OCI-M2 (cell line): ENCODE measurements around the gene PDE4A.
A peak's percentile ranks its signal among the peaks of the same experiment; 100 is the strongest.

Experiments used
- DNase-seq: peaks from one replicate; lab custom pipeline; 2025; ENCODE audit not compliant: unreplicated experiment; lab: John Stamatoyannopoulos, UW

The PDE4A gene

GRCh38 chr19:10505583-10506229, 85.4 kb downstream of the PDE4A start:
- DNase-seq, result no peak

DNA sequence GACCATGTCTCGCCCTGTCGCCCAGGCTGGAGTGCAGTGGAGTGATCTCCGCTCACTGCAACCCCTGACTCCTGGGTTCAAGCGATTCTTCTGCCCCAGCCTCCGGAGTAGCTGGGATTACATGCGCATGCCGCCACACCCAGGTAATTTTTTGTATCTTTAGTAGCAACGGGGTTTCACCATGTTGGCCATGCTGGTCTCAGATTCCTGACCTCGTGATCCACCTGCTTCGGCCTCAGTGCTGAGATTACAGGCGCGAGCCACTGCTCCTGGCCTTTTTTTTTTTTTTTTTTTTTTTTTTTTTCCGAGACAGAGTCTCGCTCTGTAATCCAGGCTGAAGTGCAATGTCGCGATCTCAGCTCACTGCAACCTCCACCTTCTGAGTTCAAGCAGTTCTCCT, 87.7 kb downstream of the PDE4A start:
- DNase-seq, result no peak

DNA sequence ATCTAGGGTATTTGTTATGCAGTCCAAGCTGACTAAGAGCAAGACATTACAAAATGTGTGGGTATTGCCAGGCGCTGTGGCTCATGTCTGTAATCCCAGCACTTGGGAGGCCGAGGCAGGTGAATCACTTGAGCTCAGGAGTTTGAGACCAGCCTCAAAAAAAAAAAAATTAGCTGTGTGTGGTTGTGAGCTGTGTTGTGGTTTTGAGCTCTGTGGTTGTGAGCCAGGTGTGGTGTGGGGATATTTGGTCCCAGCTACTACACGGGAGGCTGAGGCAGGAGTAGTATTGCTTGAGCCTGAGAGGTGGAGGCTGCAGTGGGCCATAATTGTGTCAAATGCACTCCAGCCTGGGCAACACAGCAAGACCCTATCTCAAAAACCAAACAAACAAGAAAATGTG, 88.4 kb downstream of the PDE4A start:
- DNase-seq, result no peak

DNA sequence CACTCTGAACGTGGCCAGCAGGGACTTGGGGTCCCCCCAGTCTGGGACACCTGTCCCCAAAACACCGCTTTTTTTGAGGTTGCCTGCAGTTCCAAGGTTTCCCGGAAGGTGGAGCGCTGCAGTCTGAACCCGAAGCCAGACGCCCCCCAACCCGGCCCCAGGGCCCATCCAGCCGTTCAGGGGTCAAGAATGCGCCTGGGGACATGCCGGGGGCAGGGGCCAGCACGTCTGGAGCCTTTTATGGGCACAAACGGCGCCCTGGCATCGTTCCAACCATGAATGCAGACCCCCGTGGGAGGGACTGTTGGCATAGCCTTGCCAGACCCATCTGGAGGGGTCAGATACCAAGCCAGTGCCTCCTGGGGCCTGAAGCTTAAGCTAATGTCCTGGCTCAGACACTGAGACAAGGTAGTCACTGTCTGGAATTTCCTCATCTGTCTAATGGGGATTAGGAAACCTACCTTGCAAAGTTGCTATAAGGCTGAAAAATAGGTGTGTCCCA, 90.0 kb downstream of the PDE4A start:
- DNase-seq, result peak; percentile 95

GRCh38 chr19:10513223-10513622, 92.9 kb downstream of the PDE4A start:
- DNase-seq, result no peak

DNA sequence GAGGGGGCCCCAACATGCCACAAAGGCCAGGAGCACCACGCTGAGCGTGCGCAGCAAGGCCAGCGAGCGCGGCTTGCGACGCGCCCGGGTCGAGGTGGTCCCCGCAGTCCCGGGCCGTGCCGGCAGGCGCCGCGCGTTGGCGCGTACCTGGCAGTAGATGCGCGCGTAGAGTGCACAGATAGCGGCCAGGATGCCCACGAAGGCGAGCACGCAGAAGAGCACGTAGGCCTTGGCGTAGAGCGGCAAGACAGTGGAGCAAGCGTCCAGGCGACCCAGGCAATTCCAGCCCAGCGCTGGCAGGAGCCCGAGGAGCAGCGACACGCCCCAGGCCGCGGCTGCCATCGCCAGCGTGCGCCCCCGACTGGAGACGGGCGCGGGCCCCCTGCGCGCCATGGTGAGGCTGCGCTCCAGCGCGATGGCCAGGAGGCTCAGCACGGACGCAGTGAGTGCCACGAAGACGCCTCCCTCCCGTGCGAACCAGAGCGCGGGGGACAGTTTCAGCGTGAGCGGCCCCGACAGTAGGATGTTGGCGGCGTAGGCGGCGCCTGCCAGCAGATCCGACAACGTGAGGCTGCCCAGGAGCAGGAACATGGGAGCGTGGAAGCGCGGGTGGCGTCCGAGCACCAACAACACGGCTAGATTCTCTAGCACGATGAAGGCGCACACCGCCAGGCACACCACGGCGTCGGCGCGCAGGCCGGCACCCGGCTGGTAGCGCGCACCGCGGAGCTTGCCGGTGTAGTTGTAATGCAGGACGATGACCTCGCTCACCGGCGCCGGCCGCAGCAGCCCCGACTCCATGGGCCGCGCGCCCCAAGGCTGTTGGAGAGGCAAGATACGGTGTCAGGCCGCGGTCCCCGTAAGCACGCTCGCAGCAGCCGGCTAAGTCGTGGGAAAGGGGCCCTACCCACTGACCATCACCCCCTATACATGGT, 94.1 kb downstream of the PDE4A start:
- DNase-seq, result no peak

DNA sequence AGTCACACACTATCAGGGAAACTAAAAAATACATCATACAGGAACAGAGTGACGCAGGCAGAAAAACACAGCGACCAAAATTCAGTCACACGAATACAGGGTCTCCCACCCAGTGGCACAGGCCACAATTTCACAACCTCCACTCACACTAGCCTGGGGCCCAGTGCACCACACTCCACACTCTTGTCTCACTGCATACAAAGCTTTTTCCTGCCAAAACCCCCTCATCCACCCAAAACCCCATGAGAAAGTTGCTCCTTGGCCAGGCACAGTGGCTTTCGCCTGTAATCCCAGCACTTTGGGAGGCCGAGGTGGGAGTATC, 95.7 kb downstream of the PDE4A start:
- no peak for DNase-seq

DNA sequence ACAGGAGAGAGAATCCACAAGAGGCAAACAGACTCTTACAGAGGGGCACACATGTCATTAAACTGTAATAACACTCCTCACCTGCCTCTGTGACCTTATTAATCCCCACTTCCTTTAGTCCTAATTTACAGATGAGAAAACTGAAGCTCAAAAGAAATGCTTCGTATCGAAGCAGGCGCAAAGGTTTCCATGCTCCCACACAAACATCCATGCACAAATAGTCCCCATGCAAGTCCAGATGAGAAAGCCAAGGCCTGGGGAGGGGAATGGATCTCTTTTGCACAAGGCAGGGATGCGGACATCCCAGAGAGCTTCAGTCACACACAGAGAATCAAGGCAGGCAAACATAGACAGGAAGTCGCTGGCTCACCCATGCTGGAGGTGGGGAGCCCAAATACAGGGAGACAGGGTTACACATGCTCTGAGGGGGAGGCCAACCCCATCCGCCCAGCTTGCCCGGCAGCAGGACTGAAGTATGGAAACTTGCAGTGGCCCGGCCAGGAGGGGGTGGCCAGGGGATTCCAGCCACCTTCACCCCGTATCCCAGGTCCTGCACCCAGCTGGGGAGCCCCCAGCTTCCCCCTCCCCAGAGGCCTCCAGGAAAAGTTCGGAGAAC, 96.4 kb downstream of the PDE4A start:
- no peak for DNase-seq

GRCh38 chr19:10517361-10517759, 97.0 kb downstream of the PDE4A start, which contains the start of gene S1PR5:
TSS of gene S1PR5 (minus strand) at chr19:10517447. CDS start at chr19:10515011, 2,436 bp downstream.
- no peak for DNase-seq

DNA sequence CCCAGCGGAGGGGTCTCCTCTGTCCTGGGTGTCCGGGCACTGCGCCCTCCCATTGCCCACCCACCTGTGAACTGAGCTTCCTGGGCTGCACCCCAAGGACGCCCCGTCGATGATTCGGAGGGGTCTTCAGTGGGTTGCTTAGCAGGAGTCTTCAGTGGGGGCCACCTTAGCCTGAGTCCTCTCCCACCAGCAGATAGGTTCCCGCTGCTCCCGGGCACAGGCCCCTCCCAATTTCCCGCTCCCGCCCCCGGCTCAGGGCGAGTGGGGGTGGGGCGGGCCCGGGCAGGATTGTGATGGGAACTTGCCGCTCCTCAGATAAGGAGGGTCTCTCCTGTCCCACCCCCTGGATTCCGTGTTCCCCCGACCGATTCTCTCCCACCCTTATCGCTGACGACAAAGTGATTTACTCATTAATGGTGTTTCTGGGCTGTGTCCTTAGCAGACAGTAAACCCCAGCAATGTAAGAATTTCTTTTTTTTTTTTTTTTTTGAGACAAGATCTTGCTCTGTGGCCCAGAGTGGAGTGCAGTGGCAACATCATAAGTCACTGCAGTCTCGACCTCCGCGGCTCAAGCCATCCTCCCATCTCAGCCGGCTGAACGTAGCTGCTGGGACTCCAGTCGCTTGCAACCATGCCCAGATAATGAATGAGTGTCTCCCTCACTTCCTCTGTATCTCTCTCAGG, 97.6 kb downstream of the PDE4A start:
- peak; percentile 98 for DNase-seq

DNA sequence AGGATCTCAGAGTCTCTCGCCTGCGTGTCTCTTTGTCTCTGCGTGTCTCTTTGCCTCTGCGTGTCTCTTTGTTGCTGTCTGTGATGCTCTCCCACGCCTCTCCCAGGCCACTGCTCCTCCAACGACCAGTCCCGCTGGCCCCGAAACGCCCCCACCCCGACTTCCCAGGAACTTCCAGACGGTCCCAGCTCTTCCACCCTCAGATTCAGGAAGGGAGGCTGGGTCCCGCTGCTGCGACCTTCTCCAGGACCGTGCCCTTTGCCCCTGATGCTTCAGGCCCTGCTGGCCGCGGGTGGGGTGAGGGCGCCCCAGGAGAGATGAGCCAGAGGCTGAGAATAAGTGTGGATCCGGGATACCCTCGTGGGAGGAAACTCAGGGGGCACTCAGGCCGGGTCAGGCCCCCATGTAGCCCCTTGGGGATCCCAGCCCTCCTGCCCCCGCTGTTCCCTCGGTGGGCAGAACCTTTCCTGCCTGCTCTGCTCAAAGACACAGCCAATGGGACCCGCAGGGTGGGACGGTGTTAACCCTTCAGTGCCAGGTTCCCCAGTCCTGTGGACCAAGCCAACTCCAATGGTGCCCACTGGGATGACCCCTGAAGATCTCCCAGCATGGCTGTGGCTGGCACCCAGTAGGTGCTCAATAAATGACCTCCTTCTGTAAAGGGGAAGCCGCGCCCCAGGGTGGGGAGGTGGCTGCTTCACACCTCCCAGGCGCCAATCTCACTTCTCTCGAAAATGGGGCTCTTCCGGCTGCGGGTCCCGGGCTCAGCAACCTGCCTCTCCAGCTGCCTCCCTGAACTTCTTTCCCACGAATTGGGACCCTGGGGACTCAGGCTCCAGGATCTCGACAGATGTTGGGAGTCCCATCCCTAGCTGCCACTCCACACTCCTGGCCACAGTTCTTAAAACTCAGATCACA, 98.4 kb downstream of the PDE4A start:
- DNase-seq, result no peak
